OCI-LY7 (cell line): Measurements from ENCODE around the gene TSPAN9. TPM values are rescaled to one million over a fixed set of nuclear protein-coding genes. Genes with fewer than 3 reads are reported as not detected.

Source experiments
- BruUV-seq: library from RNA; stranded (reverse); fragments of 400-500 nt; replicated peaks from 2 replicates; lab custom pipeline; 2021; lab: Mats Ljungman, UMichigan
- CTCF ChIA-PET: fragments of 300-600 bp; sonication (Branson Sonifier 250); formaldehyde crosslinking; loops from one replicate; lab custom pipeline; 2022; ENCODE audit warnings: antibody characterized with exemption; ENCODE audit not compliant: unreplicated experiment; lab: Charles Lee
- POLR2A ChIA-PET: fragments of 300-600 bp; sonication (Branson Sonifier 250); formaldehyde crosslinking; loops from one replicate; lab custom pipeline; 2022; ENCODE audit warnings: antibody characterized with exemption; lab: Charles Lee
- DNase-seq: peaks from one replicate; pipeline ENCODE4 v3.0.0-alpha.2; 2015; ENCODE audit warnings: low spot score
- H2AFZ ChIP-seq: fragments of 200-600 bp; sonication (generic), shearing (Covaris generic); 2 replicates; pipeline ENCODE4 v1.6.1; 2014; ENCODE audit warnings: mild to moderate bottlenecking, antibody characterized with exemption, low read length, moderate library complexity
- H3K27ac ChIP-seq: fragments of 200-600 bp; sonication (generic); 2 replicates; pipeline ENCODE4 v1.5.1; 2014; ENCODE audit warnings: mixed run types, low read depth, mild to moderate bottlenecking, moderate library complexity, low read length, inconsistent platforms; ENCODE audit not compliant: poor library complexity, severe bottlenecking
- H3K36me3 ChIP-seq: fragments of 200-600 bp; sonication (generic); 2 replicates; pipeline ENCODE4 v1.6.1; 2014; ENCODE audit warnings: mild to moderate bottlenecking, antibody characterized with exemption, low read length, moderate library complexity, mixed read lengths; ENCODE audit not compliant: insufficient read depth
- H3K4me1 ChIP-seq: fragments of 200-600 bp; sonication (generic); 2 replicates; pipeline ENCODE4 v1.5.1; 2014; ENCODE audit warnings: mild to moderate bottlenecking, low read length; ENCODE audit not compliant: insufficient read depth, poor library complexity, severe bottlenecking
- H3K4me2 ChIP-seq: fragments of 200-600 bp; sonication (generic); 2 replicates; pipeline ENCODE4 v1.6.1; 2014; ENCODE audit warnings: mild to moderate bottlenecking, low read length
- H3K4me3 ChIP-seq: fragments of 200-600 bp; sonication (generic); 2 replicates; pipeline ENCODE4 v1.5.1; 2014; ENCODE audit warnings: mild to moderate bottlenecking, low read depth, low read length; ENCODE audit not compliant: poor library complexity, severe bottlenecking
- H3K79me2 ChIP-seq: fragments of 200-600 bp; sonication (generic); 2 replicates; pipeline ENCODE4 v1.6.1; 2016; ENCODE audit warnings: low read depth, mild to moderate bottlenecking, low read length, moderate library complexity, mixed read lengths; ENCODE audit not compliant: insufficient read depth
- H3K9me2 ChIP-seq: fragments of 200-600 bp; sonication (generic); 2 replicates; pipeline ENCODE4 v1.6.1; 2016; ENCODE audit warnings: mild to moderate bottlenecking, low read length, mixed read lengths; ENCODE audit not compliant: insufficient read depth
- H3K9me3 ChIP-seq: fragments of 200-600 bp; sonication (generic); 2 replicates; pipeline ENCODE4 v1.6.1; 2014; ENCODE audit warnings: mild to moderate bottlenecking, mixed run types, low read length, mixed read lengths
- H4K20me1 ChIP-seq: fragments of 200-600 bp; sonication (generic); 2 replicates; pipeline ENCODE4 v1.6.1; 2014; ENCODE audit warnings: mild to moderate bottlenecking, antibody characterized with exemption, low read length, moderate library complexity, mixed read lengths; ENCODE audit not compliant: insufficient read depth
- CTCF ChIP-seq: fragments of 200-600 bp; sonication (generic); conservative IDR thresholded peaks from 2 replicates; pipeline ENCODE4 v1.5.1; 2014; ENCODE audit warnings: mild to moderate bottlenecking, antibody characterized with exemption, low read length, moderate library complexity, mixed read lengths
- EZH2phosphoT487 ChIP-seq: fragments of 200-600 bp; sonication (generic); IDR thresholded peaks from 2 replicates; pipeline ENCODE4 v1.6.1; 2018; ENCODE audit warnings: low read depth, borderline replicate concordance, mild to moderate bottlenecking, mixed run types, antibody characterized with exemption, low read length, moderate library complexity, mixed read lengths
- intact Hi-C: fragments of 100-400 bp; cut with micrococcal nuclease; formaldehyde crosslinking; loops from one replicate; pipeline ENCODE4 v1.10.0; 2022; ENCODE audit not compliant: unreplicated experiment
- total RNA-seq, 2 experiments: library from RNA; depleted of rRNA in 1 of 2; stranded (reverse); fragments of >200 nt in 1 of 2; shearing (Covaris generic) in 1 of 2; gene quantifications; 2 replicates each; pipeline ENCODE4 v1.2.3, GENCODE V29; 2014 to 2022

The TSPAN9 gene
- total RNA-seq, 2 experiments from 2014 or later: 0.50 to 0.74 TPM

GRCh38 chr12:3295646-3296408 lies 218.6 kb downstream of the TSPAN9 start:
- H3K79me2 ChIP-seq: no peaks in the 10 kb centered on the region
- H4K20me1 ChIP-seq: no peaks in the 10 kb centered on the region
- H3K9me3 ChIP-seq: no peaks in the 10 kb centered on the region
- CTCF ChIA-PET: no interaction called here
- POLR2A ChIA-PET: no interaction called here
- intact Hi-C loops: no loop called here
- H3K4me1 ChIP-seq: no peaks in the 10 kb centered on the region
- H2AFZ ChIP-seq: no peak overlapping the region
- TF ChIP-seq CTCF: no peak
- TF ChIP-seq EZH2phosphoT487: no peak
- H3K9me2 ChIP-seq: no peaks in the 10 kb centered on the region
- H3K36me3 ChIP-seq: no peaks in the 10 kb centered on the region
- DNase-seq: no peak
- H3K4me3 ChIP-seq: no peak overlapping the region
- no peak overlapping the region for H3K27ac ChIP-seq
- BruUV-seq: no TSS peak
- H3K4me2 ChIP-seq: no peak overlapping the region

GRCh38 chr12:3296409-3296701 lies 219.2 kb downstream of the TSPAN9 start:
- TF ChIP-seq CTCF (no peak), EZH2phosphoT487 (no peak)
- Histone ChIP-seq H4K20me1 (no peaks in the 10 kb centered on the region), H3K9me2 (no peaks in the 10 kb centered on the region), H3K36me3 (no peaks in the 10 kb centered on the region), H3K79me2 (no peaks in the 10 kb centered on the region), H3K27ac (no peak overlapping the region), H2AFZ (no peak overlapping the region), H3K4me1 (no peaks in the 10 kb centered on the region), H3K4me2 (no peak overlapping the region), H3K4me3 (no peak overlapping the region), H3K9me3 (no peaks in the 10 kb centered on the region)
- DNase-seq: no peak
- ChIA-PET CTCF (no interaction called here), POLR2A (no interaction called here)
- BruUV-seq: no TSS peak
- intact Hi-C loops: no loop called here

GRCh38 chr12:3298603-3299002 lies 221.4 kb downstream of the TSPAN9 start:
- DNase-seq: no peak
- no peaks in the 10 kb centered on the region for H3K9me3 ChIP-seq
- no peaks in the 10 kb centered on the region for H3K79me2 ChIP-seq
- H3K36me3 ChIP-seq: no peaks in the 10 kb centered on the region
- no peak overlapping the region for H3K4me2 ChIP-seq
- no TSS peak for BruUV-seq
- H3K4me1 ChIP-seq: no peaks in the 10 kb centered on the region
- no peak overlapping the region for H2AFZ ChIP-seq
- CTCF ChIA-PET: no interaction called here
- H3K9me2 ChIP-seq: no peaks in the 10 kb centered on the region
- no peaks in the 10 kb centered on the region; the same call in 1 of the 2 replicates for H4K20me1 ChIP-seq
- no peak overlapping the region for H3K4me3 ChIP-seq
- POLR2A ChIA-PET: no interaction called here
- intact Hi-C loops: no loop called here
- TF ChIP-seq EZH2phosphoT487 (no peak), CTCF (no peak)
- H3K27ac ChIP-seq: no peak overlapping the region
